Ovary (tissue), 9 donors: ENCODE measurements around the gene KCNK6. TPM values are rescaled to one million over a fixed set of nuclear protein-coding genes. Genes with fewer than 3 reads are reported as not detected.

Source experiments
- DNase-seq, 5 donors: peaks; one replicate each; pipeline ENCODE4 v3.0.0-alpha.2; 2019 to 2020
- H3K27ac ChIP-seq, 2 donors: fragments of 200-600 bp; one replicate each; pipeline versions ENCODE4 v1.5.1 to v1.8.0; 2019 to 2022
- H3K27me3 ChIP-seq: fragments of 200-600 bp; one replicate; pipeline ENCODE4 v1.8.0; 2022
- H3K36me3 ChIP-seq: fragments of 200-600 bp; sonication (generic); one replicate; pipeline ENCODE4 v1.5.1; 2019
- H3K4me1 ChIP-seq: one replicate; pipeline ENCODE4 v1.8.1; 2013; ENCODE audit warnings: mild to moderate bottlenecking, moderate library complexity; ENCODE audit not compliant: insufficient read depth
- H3K4me3 ChIP-seq: fragments of 200-600 bp; sonication (generic); one replicate; pipeline ENCODE4 v1.5.1; 2017
- H3K9me3 ChIP-seq, 2 donors: fragments of 200-600 bp in 1 of 2; sonication (generic) in 1 of 2; one replicate each; pipeline versions ENCODE4 v1.5.1 to v1.8.1; 2013 to 2019; ENCODE audit warnings: mild to moderate bottlenecking in 1 of 2, moderate library complexity in 1 of 2
- EP300 ChIP-seq: sonication (generic); formaldehyde crosslinking; IDR thresholded peaks from one replicate; pipeline ENCODE4 v1.6.1; 2017; ENCODE audit warnings: antibody characterized with exemption
- POLR2A ChIP-seq: fragments of 450-650 bp; IDR thresholded peaks from one replicate; pipeline ENCODE4 v1.6.1; 2017; ENCODE audit warnings: antibody characterized with exemption, mild to moderate bottlenecking, moderate library complexity
- WGBS, 3 donors: extraction: QIAGEN DNeasy Blood & Tissue Kit in 1 of 3; methylation state at CpG; one replicate each; pipeline versions ENCODE4 v1.1.5 to v1.1.7; 2013 to 2017; 5-methylcytosine and 5-hydroxymethylcytosine counted together
- intact Hi-C, 4 donors: fragments of 100-400 bp; cut with DNase I; formaldehyde crosslinking; loops; one replicate each; pipeline versions ENCODE4 v1.11.0 to v1.15.1; 2022 to 2023
- polyA plus RNA-seq, 2 donors: library from polyadenylated mRNA; stranded (reverse); fragments of 200-250 nt in 1 of 2; fragments of 350-450 nt in 1 of 2; fragmentation: Illumina TruSeq in 1 of 2; extraction: RNeasy Lipid Tissue Mini Kit (QIAGEN cat#74804) in 1 of 2; gene quantifications; one replicate each; pipeline ENCODE4 v1.2.3, GENCODE V29; 2013 to 2014
- total RNA-seq, 7 donors: library from RNA; depleted of rRNA in 2 of 7; stranded (reverse); fragments of >200 nt in 2 of 7; fragmentation: NEBNext Ultra II Directional in 3 of 7; extraction: Animal tissue kit (Norgen Biotek cat#: 25700) in 3 of 7; gene quantifications; one replicate each; pipeline versions ENCODE4 v1.1.0 to v1.2.4, GENCODE V29; 2016 to 2023
- TF ChIP-seq, protein P1 (sequence below), 3 donors: fragments of 450-650 bp in 2 of 3; fragments of 200-600 bp in 1 of 3; IDR thresholded peaks; one replicate each; pipeline versions ENCODE4 v1.5.1 to v1.8.0; 2016 to 2022; ENCODE audit warnings: antibody characterized with exemption in 3 of 3, mild to moderate bottlenecking in 1 of 3
- donor health status: DM: no; HTN: no; CAD: no; lungs with moderate emphysema.
- donor health status: DM: no; HTN: no; CAD: no.
- donor health status: Bipolar disorder and iron deficiency.
- donor health status: DM: yes; HTN: yes; CAD: no.
- donor health status: DM: no; HTN: no; CAD: no.
- donor health status: DM: yes; HTN: yes; CAD: no.

KCNK6 gene
- total and polyA plus RNA-seq, 9 donors, result 6.0 to 30.1 (median 16.4) TPM

DNA sequence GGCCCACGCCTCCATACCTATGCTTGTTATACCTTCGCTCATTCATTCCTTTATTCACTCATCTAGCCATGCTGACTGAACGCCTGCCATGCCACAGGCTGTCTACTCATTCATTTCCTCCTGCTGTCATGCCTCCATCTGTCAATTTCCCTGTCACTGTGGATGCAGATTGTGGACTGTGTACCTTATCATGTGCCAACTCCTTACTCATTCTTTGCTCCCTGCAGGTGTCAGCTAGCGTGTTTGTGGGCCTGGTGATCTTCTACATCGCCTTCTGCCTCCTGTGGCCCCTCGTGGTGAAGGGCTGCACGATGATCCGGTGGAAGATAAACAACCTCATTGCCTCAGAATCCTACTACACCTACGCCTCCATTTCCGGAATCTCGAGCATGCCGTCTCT lies 50.7 kb downstream of the KCNK6 start:
- Histone ChIP-seq H3K27ac (no peak overlapping the region), H3K9me3 (no peaks in the 10 kb centered on the region), H3K27me3 (no peaks in the 10 kb centered on the region), H3K4me1 (peaks cover 2% of the 10 kb centered on the region), H3K36me3 (no peaks in the 10 kb centered on the region), H3K4me3 (no peak overlapping the region)
- no peak for TF ChIP-seq POLR2A
- no peak for TF ChIP-seq EP300
- TF ChIP-seq, protein P1, sequence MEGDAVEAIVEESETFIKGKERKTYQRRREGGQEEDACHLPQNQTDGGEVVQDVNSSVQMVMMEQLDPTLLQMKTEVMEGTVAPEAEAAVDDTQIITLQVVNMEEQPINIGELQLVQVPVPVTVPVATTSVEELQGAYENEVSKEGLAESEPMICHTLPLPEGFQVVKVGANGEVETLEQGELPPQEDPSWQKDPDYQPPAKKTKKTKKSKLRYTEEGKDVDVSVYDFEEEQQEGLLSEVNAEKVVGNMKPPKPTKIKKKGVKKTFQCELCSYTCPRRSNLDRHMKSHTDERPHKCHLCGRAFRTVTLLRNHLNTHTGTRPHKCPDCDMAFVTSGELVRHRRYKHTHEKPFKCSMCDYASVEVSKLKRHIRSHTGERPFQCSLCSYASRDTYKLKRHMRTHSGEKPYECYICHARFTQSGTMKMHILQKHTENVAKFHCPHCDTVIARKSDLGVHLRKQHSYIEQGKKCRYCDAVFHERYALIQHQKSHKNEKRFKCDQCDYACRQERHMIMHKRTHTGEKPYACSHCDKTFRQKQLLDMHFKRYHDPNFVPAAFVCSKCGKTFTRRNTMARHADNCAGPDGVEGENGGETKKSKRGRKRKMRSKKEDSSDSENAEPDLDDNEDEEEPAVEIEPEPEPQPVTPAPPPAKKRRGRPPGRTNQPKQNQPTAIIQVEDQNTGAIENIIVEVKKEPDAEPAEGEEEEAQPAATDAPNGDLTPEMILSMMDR (IDR thresholded peaks at IDR 0.05), result no peak
- DNase-seq, result no peak
- intact Hi-C loops, result loop anchor here in 1 of 4 donors (5.0 kb wide), 1 partner anchor 33 kb away; the partner anchor contains the start of gene CATSPERG
- WGBS, 3 donors, result 66 to 71% (median 69%) methylated on average over 12 of the region's 12 CpGs

DNA sequence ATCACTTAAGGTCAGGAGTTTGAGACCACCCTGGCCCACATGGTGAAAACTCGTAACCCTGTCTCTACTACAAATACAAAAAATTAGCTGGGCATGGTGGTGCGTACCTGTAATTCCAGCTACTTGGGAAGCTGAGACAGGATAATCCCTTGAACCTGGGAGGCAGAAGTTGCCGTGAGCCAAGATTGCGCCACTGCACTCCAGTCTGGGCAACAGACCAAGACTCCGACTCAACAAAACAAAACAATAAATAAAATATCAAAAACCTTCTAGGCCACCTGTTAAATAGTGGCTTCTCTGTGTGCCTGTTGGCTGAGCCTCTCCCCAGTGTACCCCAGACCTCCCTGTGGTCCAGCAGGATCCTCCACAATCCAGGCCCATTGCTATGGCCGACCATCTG lies 51.4 kb downstream of the KCNK6 start:
- WGBS, 3 donors, result 50 to 65% (median 50%) methylated on average over 6 of the region's 6 CpGs
- intact Hi-C loops, result loop anchor here in 1 of 4 donors (5.0 kb wide), 1 partner anchor 34 kb away; the partner anchor contains the start of gene CATSPERG
- Histone ChIP-seq H3K4me1 (peaks cover 10% of the 10 kb centered on the region), H3K27me3 (no peaks in the 10 kb centered on the region), H3K27ac (no peak overlapping the region), H3K4me3 (no peak overlapping the region), H3K36me3 (no peaks in the 10 kb centered on the region), H3K9me3 (no peaks in the 10 kb centered on the region)
- DNase-seq, result no peak
- no peak for TF ChIP-seq EP300
- TF ChIP-seq POLR2A, result no peak
- TF ChIP-seq, protein P1 (IDR thresholded peaks at IDR 0.05), result no peak

DNA sequence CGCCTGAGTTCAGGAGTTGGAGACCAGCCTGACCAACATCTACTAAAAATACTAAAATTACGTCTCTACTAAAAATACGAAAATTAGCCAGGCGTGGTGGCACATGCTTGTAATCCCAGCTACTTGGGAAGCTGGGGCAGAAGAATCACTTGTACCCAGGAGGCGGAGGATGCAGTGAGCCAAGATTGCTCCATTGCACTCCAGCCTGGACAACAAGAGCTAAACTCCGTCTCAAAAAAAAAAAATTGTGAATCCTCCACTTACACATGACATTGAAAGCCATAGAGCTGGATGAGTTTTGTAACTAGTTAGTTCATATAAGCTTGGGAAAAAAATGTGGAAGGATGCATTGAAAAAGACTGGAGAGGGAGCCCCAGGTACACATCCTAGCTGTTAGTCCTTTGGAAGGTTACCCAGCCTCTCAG lies 54.3 kb downstream of the KCNK6 start:
- no peak for TF ChIP-seq EP300
- TF ChIP-seq POLR2A, result no peak
- TF ChIP-seq, protein P1 (IDR thresholded peaks at IDR 0.05), result no peak
- WGBS, 3 donors, result 51 to 59% (median 55%) methylated on average over 6 of the region's 6 CpGs
- no peak for DNase-seq
- H3K9me3 ChIP-seq, result no peaks in the 10 kb centered on the region
- peak overlapping the region; percentile 70 for H3K4me3 ChIP-seq
- H3K36me3 ChIP-seq, result no peaks in the 10 kb centered on the region
- peaks cover 15% of the 10 kb centered on the region for H3K4me1 ChIP-seq
- no peaks in the 10 kb centered on the region for H3K27me3 ChIP-seq
- peak overlapping the region in 1 of 2 donors; percentile 59 for H3K27ac ChIP-seq
- intact Hi-C loops, result loop anchor here in 1 of 4 donors (5.0 kb wide), 1 partner anchor 37 kb away; the partner anchor contains the start of gene CATSPERG

- Histone ChIP-seq H3K4me3 (peak within 1 kb of the TSS; percentile 70), H3K9me3 (no peaks in the 10 kb centered on the region), H3K27ac (peak within 1 kb of the TSS; percentile 0 to 59), H3K4me1 (peaks cover 15% of the 10 kb centered on the region), H3K27me3 (no peaks in the 10 kb centered on the region), H3K36me3 (no peaks in the 10 kb centered on the region)
- peak; percentile 97 to 98 (median 98) for DNase-seq
- WGBS, 3 donors, result 0 to 1% (median 0%) methylated on average over 65 of the region's 65 CpGs
- TF ChIP-seq EP300, result peak; percentile 67
- TF ChIP-seq, protein P1 (IDR thresholded peaks at IDR 0.05), result peak in 1 of 3 donors; percentile 20
- peak; percentile 88 for TF ChIP-seq POLR2A
- intact Hi-C loops, result loop anchor here in 1 of 4 donors (5.0 kb wide), 1 partner anchor 37 kb away; the partner anchor contains the start of gene CATSPERG
These were observed 54.9 kb downstream of the KCNK6 start, which contains the start of gene PSMD8 for GRCh38 chr19:38374332-38375097. PSMD8 (plus strand) TSS chr19:38374571; CDS start chr19:38374602, 31 bp downstream.
